Upper lobe of left lung (tissue), 4 donors: ENCODE data around the gene MAP6.

Experiments
- CTCF ChIP-seq, 6 experiments: fragments of 450-650 bp in 4 of 6; fragments of 200-600 bp in 2 of 6; sonication (generic) in 2 of 6; IDR thresholded peaks; one replicate each; pipeline ENCODE4 v1.5.1; 2016 to 2019; ENCODE audit warnings: antibody characterized with exemption in 6 of 6
- POLR2A ChIP-seq, 4 donors: fragments of 450-650 bp; IDR thresholded peaks; one replicate each; pipeline ENCODE4 v1.5.1; 2016 to 2017; ENCODE audit warnings: antibody characterized with exemption in 4 of 4, mild to moderate bottlenecking in 2 of 4

- TF ChIP-seq POLR2A (IDR thresholded peaks at IDR 0.05): no peak
- no peak for TF ChIP-seq CTCF (IDR thresholded peaks at IDR 0.05)
These were observed 23.0 kb upstream of the MAP6 start for GRCh38 chr11:75691804-75692203.
